Breast epithelium (tissue), 3 donors: ENCODE results near the gene MPPED1.

Experiments used
- POLR2A ChIP-seq: fragments of 450-650 bp; IDR thresholded peaks from one replicate; pipeline ENCODE4 v1.6.1; 2016; ENCODE audit warnings: antibody characterized with exemption, mild to moderate bottlenecking, moderate library complexity
- TF ChIP-seq, protein P1 (sequence below), 3 donors: fragments of 450-650 bp; IDR thresholded peaks; one replicate each; pipeline ENCODE4 v1.5.1; 2016 to 2017; ENCODE audit warnings: antibody characterized with exemption in 3 of 3, mild to moderate bottlenecking in 3 of 3, moderate library complexity in 3 of 3

- TF ChIP-seq, protein P1, sequence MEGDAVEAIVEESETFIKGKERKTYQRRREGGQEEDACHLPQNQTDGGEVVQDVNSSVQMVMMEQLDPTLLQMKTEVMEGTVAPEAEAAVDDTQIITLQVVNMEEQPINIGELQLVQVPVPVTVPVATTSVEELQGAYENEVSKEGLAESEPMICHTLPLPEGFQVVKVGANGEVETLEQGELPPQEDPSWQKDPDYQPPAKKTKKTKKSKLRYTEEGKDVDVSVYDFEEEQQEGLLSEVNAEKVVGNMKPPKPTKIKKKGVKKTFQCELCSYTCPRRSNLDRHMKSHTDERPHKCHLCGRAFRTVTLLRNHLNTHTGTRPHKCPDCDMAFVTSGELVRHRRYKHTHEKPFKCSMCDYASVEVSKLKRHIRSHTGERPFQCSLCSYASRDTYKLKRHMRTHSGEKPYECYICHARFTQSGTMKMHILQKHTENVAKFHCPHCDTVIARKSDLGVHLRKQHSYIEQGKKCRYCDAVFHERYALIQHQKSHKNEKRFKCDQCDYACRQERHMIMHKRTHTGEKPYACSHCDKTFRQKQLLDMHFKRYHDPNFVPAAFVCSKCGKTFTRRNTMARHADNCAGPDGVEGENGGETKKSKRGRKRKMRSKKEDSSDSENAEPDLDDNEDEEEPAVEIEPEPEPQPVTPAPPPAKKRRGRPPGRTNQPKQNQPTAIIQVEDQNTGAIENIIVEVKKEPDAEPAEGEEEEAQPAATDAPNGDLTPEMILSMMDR (IDR thresholded peaks at IDR 0.05) = no peak
- TF ChIP-seq POLR2A = no peak
These were observed 128.7 kb downstream of the MPPED1 start for GRCh38 chr22:43540529-43540923.
